CD4-positive, alpha-beta T cell (primary cell): ENCODE data around the gene PPP2R2C. TPM values are rescaled to one million over a fixed set of nuclear protein-coding genes. Genes with fewer than 3 reads are reported as not detected.

Experiments
- ATAC-seq: fragments of 200-7000 bp; cut with Tn5 transposase; one replicate; pipeline ENCODE4 v1.10.0; 2022; ENCODE audit warnings: mild to moderate bottlenecking; ENCODE audit not compliant: poor library complexity
- CTCF ChIA-PET: fragments of 350-600 bp; sonication (Branson Sonifier 250); formaldehyde crosslinking; loops from one replicate; lab custom pipeline; 2021; ENCODE audit warnings: antibody characterized with exemption, inconsistent platforms; lab: Charles Lee
- POLR2A ChIA-PET: fragments of 350-600 bp; sonication (Branson Sonifier 250); formaldehyde crosslinking; loops from one replicate; lab custom pipeline; 2021; ENCODE audit warnings: antibody characterized with exemption, inconsistent platforms; lab: Charles Lee
- DNase-seq, 14 experiments: peaks; one replicate each; pipeline ENCODE4 v3.0.0-alpha.2; 2013 to 2020; ENCODE audit warnings: mixed read lengths in 2 of 14
- H3K27ac ChIP-seq, 2 donors: one replicate each; pipeline versions ENCODE4 v1.5.1 to v1.7.0; 2013; ENCODE audit warnings: low read length in 2 of 2, low read depth in 1 of 2, mild to moderate bottlenecking in 1 of 2
- H3K27me3 ChIP-seq, 2 experiments: 1 replicate in 1 of 2; 2 replicates in 1 of 2; pipeline versions ENCODE4 v1.6.1 to v1.7.0; 2013; ENCODE audit warnings: low read length in 2 of 2, control low read depth in 1 of 2, mild to moderate bottlenecking in 1 of 2, moderate library complexity in 1 of 2; ENCODE audit not compliant: insufficient read depth in 2 of 2, control insufficient read depth in 1 of 2
- H3K36me3 ChIP-seq: one replicate; pipeline ENCODE4 v1.6.1; 2013; ENCODE audit warnings: low read length, control low read depth; ENCODE audit not compliant: insufficient read depth
- H3K4me1 ChIP-seq: one replicate; pipeline ENCODE4 v1.6.1; 2013; ENCODE audit warnings: low read length, control low read depth; ENCODE audit not compliant: insufficient read depth
- H3K4me3 ChIP-seq: one replicate; pipeline ENCODE4 v1.5.1; 2013; ENCODE audit warnings: mild to moderate bottlenecking, low read length, moderate library complexity
- H3K9me3 ChIP-seq, 2 experiments: 1 replicate in 1 of 2; 2 replicates in 1 of 2; pipeline versions ENCODE4 v1.6.1 to v1.7.0; 2013; ENCODE audit warnings: low read length in 2 of 2, mild to moderate bottlenecking in 2 of 2, control low read depth in 1 of 2, moderate library complexity in 1 of 2; ENCODE audit not compliant: control insufficient read depth in 1 of 2, insufficient read depth in 1 of 2
- H3K27ac Mint-ChIP-seq: one replicate; pipeline ENCODE4 v1.8.0; 2020; ENCODE audit warnings: mixed read lengths
- H3K27me3 Mint-ChIP-seq: one replicate; pipeline ENCODE4 v1.8.0; 2021; ENCODE audit warnings: mixed read lengths
- H3K36me3 Mint-ChIP-seq: one replicate; pipeline ENCODE4 v1.8.0; 2021; ENCODE audit warnings: low read depth, mixed read lengths
- H3K4me1 Mint-ChIP-seq: one replicate; pipeline ENCODE4 v1.8.0; 2021; ENCODE audit warnings: low read depth, mixed read lengths
- H3K4me3 Mint-ChIP-seq: one replicate; pipeline ENCODE4 v1.8.0; 2020; ENCODE audit warnings: mild to moderate bottlenecking, mixed read lengths
- H3K9me3 Mint-ChIP-seq: one replicate; pipeline ENCODE4 v1.8.0; 2020; ENCODE audit warnings: mixed read lengths
- intact Hi-C, 2 experiments: fragments of 100-400 bp; cut with DNase I in 1 of 2; cut with micrococcal nuclease in 1 of 2; formaldehyde crosslinking; loops; one replicate each; pipeline versions ENCODE4 v1.15.1 to v1.9.0; 2023 to 2025; cut with DNase I, micrococcal nuclease
- total RNA-seq, 174 experiments: library from RNA in 2 of 174; stranded (reverse) in 2 of 174; gene quantifications; one replicate each; pipeline ENCODE4 v1.2.3 and lab custom pipeline; 2021 to 2026
- TF ChIP-seq, protein P1 (sequence below): fragments of 200-600 bp; IDR thresholded peaks from one replicate; pipeline ENCODE4 v1.8.0; 2022; ENCODE audit warnings: antibody characterized with exemption, mild to moderate bottlenecking

Gene PPP2R2C
- total RNA-seq, 2 experiments from 2014 or later, result not detected

DNA sequence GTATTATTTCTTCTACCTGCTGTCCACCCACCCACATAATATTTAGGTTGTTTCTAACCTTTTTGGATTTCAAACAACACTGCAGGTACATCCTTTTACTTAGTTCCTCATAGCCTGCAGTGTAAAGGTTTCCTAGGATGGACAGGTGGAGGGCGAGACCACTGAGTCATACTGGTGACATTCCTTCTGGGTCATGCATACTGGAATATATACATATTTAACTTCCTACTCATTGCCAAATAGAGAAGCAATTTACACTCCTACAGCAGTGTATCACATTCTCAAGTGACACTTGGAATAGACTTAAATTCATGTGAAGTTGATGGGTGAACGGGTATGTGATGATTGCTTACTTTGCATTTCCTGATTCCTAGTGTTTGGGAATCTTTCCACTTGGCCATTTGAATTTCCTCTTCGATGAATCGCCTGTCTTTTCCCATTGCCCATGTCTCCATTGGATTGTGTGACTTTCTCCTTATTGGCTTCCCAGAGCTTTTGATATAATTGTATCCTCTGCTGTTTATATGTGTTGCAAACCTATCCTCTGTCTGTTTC, 8.2 kb upstream of the PPP2R2C start:
- intact Hi-C loops, result no loop called here
- no peak overlapping the region for H3K4me3 ChIP-seq
- H3K27me3 ChIP-seq, result peaks cover 5 to 7% of the 10 kb centered on the region in 2 experiments

DNA sequence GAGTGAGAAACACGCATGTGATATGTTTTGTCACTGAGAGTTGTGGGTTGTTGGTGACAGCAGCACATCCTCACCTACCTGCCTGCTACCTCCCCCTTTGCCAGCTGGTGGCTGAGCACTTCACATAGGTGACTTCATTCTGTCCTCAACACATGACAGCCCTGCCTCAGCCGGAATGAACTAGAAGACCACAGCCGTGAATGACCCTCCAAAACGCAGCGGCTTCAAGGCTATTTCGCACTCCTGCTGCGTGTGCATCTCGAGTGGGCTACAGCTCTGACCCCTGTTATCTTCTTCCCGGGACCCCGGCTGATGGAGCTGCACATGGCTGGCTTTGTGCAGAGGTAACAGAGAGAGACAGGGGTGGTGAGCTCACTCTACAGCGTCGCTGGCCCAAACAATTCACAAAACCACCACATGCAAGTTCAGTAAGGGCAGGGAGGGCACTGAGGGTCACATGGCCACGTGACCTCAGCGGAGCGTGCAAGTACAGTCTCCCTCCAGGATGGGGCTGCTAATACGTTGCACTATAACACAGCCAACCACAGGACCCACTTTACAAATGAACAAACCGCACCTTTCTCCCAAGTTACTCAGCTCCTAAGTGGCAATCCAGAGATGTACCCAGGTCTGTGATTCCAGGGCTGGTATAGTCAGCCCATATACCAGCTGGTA, 6.3 kb upstream of the PPP2R2C start:
- peaks cover 62% of the 10 kb centered on the region for H3K27me3 Mint-ChIP-seq
- no peak for ATAC-seq

More for the DNA sequence above, 8.2 kb upstream of the PPP2R2C start:
- H3K27ac Mint-ChIP-seq, result no peak overlapping the region
- TF ChIP-seq, protein P1, sequence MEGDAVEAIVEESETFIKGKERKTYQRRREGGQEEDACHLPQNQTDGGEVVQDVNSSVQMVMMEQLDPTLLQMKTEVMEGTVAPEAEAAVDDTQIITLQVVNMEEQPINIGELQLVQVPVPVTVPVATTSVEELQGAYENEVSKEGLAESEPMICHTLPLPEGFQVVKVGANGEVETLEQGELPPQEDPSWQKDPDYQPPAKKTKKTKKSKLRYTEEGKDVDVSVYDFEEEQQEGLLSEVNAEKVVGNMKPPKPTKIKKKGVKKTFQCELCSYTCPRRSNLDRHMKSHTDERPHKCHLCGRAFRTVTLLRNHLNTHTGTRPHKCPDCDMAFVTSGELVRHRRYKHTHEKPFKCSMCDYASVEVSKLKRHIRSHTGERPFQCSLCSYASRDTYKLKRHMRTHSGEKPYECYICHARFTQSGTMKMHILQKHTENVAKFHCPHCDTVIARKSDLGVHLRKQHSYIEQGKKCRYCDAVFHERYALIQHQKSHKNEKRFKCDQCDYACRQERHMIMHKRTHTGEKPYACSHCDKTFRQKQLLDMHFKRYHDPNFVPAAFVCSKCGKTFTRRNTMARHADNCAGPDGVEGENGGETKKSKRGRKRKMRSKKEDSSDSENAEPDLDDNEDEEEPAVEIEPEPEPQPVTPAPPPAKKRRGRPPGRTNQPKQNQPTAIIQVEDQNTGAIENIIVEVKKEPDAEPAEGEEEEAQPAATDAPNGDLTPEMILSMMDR, result no peak
- H3K9me3 Mint-ChIP-seq, result peaks cover 5% of the 10 kb centered on the region
- peaks cover 44% of the 10 kb centered on the region for H3K27me3 Mint-ChIP-seq
- ATAC-seq (no peak), DNase-seq (no peak)
- POLR2A ChIA-PET, result no interaction called here
- no peaks in the 10 kb centered on the region for H3K36me3 Mint-ChIP-seq
- H3K4me3 Mint-ChIP-seq, result no peak overlapping the region
- no peaks in the 10 kb centered on the region for H3K4me1 ChIP-seq
- H3K4me1 Mint-ChIP-seq, result no peaks in the 10 kb centered on the region
- CTCF ChIA-PET, result no interaction called here
- H3K9me3 ChIP-seq, result peaks cover 0 to 9% of the 10 kb centered on the region in 2 experiments
- H3K36me3 ChIP-seq, result no peaks in the 10 kb centered on the region
- no peak overlapping the region for H3K27ac ChIP-seq

GRCh38 chr4:6476893-6477292, 4.5 kb upstream of the PPP2R2C start:
- intact Hi-C loops, result no loop called here
- Mint-ChIP-seq H3K27ac (no peak overlapping the region), H3K4me3 (no peak overlapping the region), H3K4me1 (no peaks in the 10 kb centered on the region), H3K27me3 (peaks cover 70% of the 10 kb centered on the region), H3K36me3 (no peaks in the 10 kb centered on the region), H3K9me3 (no peaks in the 10 kb centered on the region)
- H3K36me3 ChIP-seq, result no peaks in the 10 kb centered on the region
- ChIA-PET POLR2A (no interaction called here), CTCF (no interaction called here)
- TF ChIP-seq, protein P1, result no peak
- no peaks in the 10 kb centered on the region for H3K4me1 ChIP-seq
- H3K27ac ChIP-seq, result no peak overlapping the region
- no peak for ATAC-seq
- H3K9me3 ChIP-seq, result no peaks in the 10 kb centered on the region
- no peak for DNase-seq
- H3K4me3 ChIP-seq, result no peak overlapping the region
- H3K27me3 ChIP-seq, result peaks cover 12 to 18% of the 10 kb centered on the region in 2 experiments

More for the DNA sequence above, 6.3 kb upstream of the PPP2R2C start:
- Histone ChIP-seq H3K27ac (no peak overlapping the region), H3K4me3 (no peak overlapping the region), H3K27me3 (peaks cover 8 to 9% of the 10 kb centered on the region in 2 experiments), H3K9me3 (no peaks in the 10 kb centered on the region), H3K4me1 (no peaks in the 10 kb centered on the region), H3K36me3 (no peaks in the 10 kb centered on the region)
- no peak for DNase-seq
- intact Hi-C loops, result no loop called here
- no peaks in the 10 kb centered on the region for H3K4me1 Mint-ChIP-seq
- POLR2A ChIA-PET, result no interaction called here
- H3K27ac Mint-ChIP-seq, result no peak overlapping the region
- no peaks in the 10 kb centered on the region for H3K9me3 Mint-ChIP-seq
- H3K4me3 Mint-ChIP-seq, result no peak overlapping the region
- no peaks in the 10 kb centered on the region for H3K36me3 Mint-ChIP-seq
- TF ChIP-seq, protein P1, result no peak
- CTCF ChIA-PET, result no interaction called here
